ENCODE data around the gene LINGO1. TPM values are rescaled to one million over a fixed set of nuclear protein-coding genes. Genes with fewer than 3 reads are reported as not detected.

Gene LINGO1
- total and polyA plus RNA-seq, 2 donors (not counting 1 experiment from before 2014, with no cell fraction given), result not detected

GRCh38 chr15:77607894-77608261 lies 24.8 kb downstream of the LINGO1 start:
- ChIA-PET POLR2A (no interaction called here), CTCF (no interaction called here)
- Histone ChIP-seq H3K79me2 (ENCODE audit: control insufficient read depth, insufficient read depth, low read length) (no peaks in the 10 kb centered on the region), H3K27me3 (replicated peaks in 1 of 4; ENCODE audit: control extremely low read depth in 1 of 4, control insufficient read depth in 3 of 4, insufficient read depth in 4 of 4, low read length in 3 of 4) (peaks cover 0 to 21% (median 0%) of the 10 kb centered on the region in 4 experiments), H3K4me3 (ENCODE audit: control extremely low read depth in 1 of 5, extremely low read depth in 1 of 5, insufficient read depth in 1 of 5, low read depth in 2 of 5, low read length in 4 of 5) (no peak overlapping the region), H4K20me1 (ENCODE audit: control insufficient read depth, insufficient read depth, low read length, poor library complexity, severe bottlenecking) (no peaks in the 10 kb centered on the region), H3K36me3 (replicated peaks in 1 of 2; ENCODE audit: control extremely low read depth in 1 of 2, control insufficient read depth in 1 of 2, extremely low read depth in 1 of 2, insufficient read depth in 2 of 2, low read length in 1 of 2) (no peaks in the 10 kb centered on the region), H3K4me1 (ENCODE audit: control insufficient read depth in 2 of 2, insufficient read depth in 2 of 2, low read length in 2 of 2) (peaks cover 4 to 7% of the 10 kb centered on the region in 2 donors), H2AFZ (ENCODE audit: insufficient read depth, low read depth, low read length, poor library complexity, severe bottlenecking) (no peak overlapping the region), H3K4me2 (replicated peaks; ENCODE audit: low read depth, low read length, poor library complexity, severe bottlenecking) (no peak overlapping the region), H3K9ac (ENCODE audit: low read length) (no peak overlapping the region), H3K27ac (ENCODE audit: low read length in 2 of 2) (no peak overlapping the region), H3K9me3 (ENCODE audit: control extremely low read depth in 1 of 3, control insufficient read depth in 2 of 3, insufficient read depth in 1 of 3, low read length in 2 of 3) (peaks cover 0 to 5% (median 0%) of the 10 kb centered on the region in 3 donors)
- no peak for TF ChIP-seq CTCF (IDR thresholded peaks at IDR 0.05)
- TF ChIP-seq EZH2 (IDR thresholded peaks at IDR 0.05; ENCODE audit: borderline replicate concordance, insufficient read depth, low read depth, low read length, poor library complexity, severe bottlenecking), result no peak
- intact Hi-C loops (cut with micrococcal nuclease), result no loop called here
- peaks cover 9% of the 10 kb centered on the region for H3K4me1 Mint-ChIP-seq
- H3K27ac Mint-ChIP-seq, result no peak overlapping the region
- 90% methylated on average over 3 of the region's 5 CpGs for WGBS (ENCODE audit: insufficient coverage)
- no peaks in the 10 kb centered on the region for H3K9me3 Mint-ChIP-seq (ENCODE audit: insufficient read depth)
- DNase-seq (no peak), ATAC-seq (ENCODE audit: low read depth) (no peak)
- no peak overlapping the region for H3K4me3 Mint-ChIP-seq
- peaks cover 11% of the 10 kb centered on the region for H3K27me3 Mint-ChIP-seq

- Histone ChIP-seq H3K4me1 (ENCODE audit: control insufficient read depth in 2 of 2, insufficient read depth in 2 of 2, low read length in 2 of 2) (peaks cover 4 to 7% of the 10 kb centered on the region in 2 donors), H2AFZ (ENCODE audit: insufficient read depth, low read depth, low read length, poor library complexity, severe bottlenecking) (no peak overlapping the region), H3K9me3 (ENCODE audit: control extremely low read depth in 1 of 3, control insufficient read depth in 2 of 3, insufficient read depth in 1 of 3, low read length in 2 of 3) (peaks cover 0 to 5% (median 0%) of the 10 kb centered on the region in 3 donors), H3K27ac (ENCODE audit: low read length in 2 of 2) (no peak overlapping the region), H3K27me3 (replicated peaks in 1 of 4; ENCODE audit: control extremely low read depth in 1 of 4, control insufficient read depth in 3 of 4, insufficient read depth in 4 of 4, low read length in 3 of 4) (peaks cover 0 to 21% (median 0%) of the 10 kb centered on the region in 4 experiments), H3K36me3 (replicated peaks in 1 of 2; ENCODE audit: control extremely low read depth in 1 of 2, control insufficient read depth in 1 of 2, extremely low read depth in 1 of 2, insufficient read depth in 2 of 2, low read length in 1 of 2) (no peaks in the 10 kb centered on the region), H3K79me2 (ENCODE audit: control insufficient read depth, insufficient read depth, low read length) (no peaks in the 10 kb centered on the region), H4K20me1 (ENCODE audit: control insufficient read depth, insufficient read depth, low read length, poor library complexity, severe bottlenecking) (no peaks in the 10 kb centered on the region), H3K4me2 (replicated peaks; ENCODE audit: low read depth, low read length, poor library complexity, severe bottlenecking) (no peak overlapping the region), H3K9ac (ENCODE audit: low read length) (no peak overlapping the region), H3K4me3 (ENCODE audit: control extremely low read depth in 1 of 5, extremely low read depth in 1 of 5, insufficient read depth in 1 of 5, low read depth in 2 of 5, low read length in 4 of 5) (no peak overlapping the region)
- WGBS (ENCODE audit: insufficient coverage), result 89% methylated on average over 14 of the region's 17 CpGs
- DNase-seq (no peak), ATAC-seq (ENCODE audit: low read depth) (no peak)
- intact Hi-C loops (cut with micrococcal nuclease), result no loop called here
- Mint-ChIP-seq H3K27me3 (peaks cover 13% of the 10 kb centered on the region), H3K4me1 (peaks cover 9% of the 10 kb centered on the region), H3K4me3 (no peak overlapping the region), H3K27ac (no peak overlapping the region), H3K9me3 (ENCODE audit: insufficient read depth) (no peaks in the 10 kb centered on the region)
- TF ChIP-seq EZH2 (IDR thresholded peaks at IDR 0.05; ENCODE audit: borderline replicate concordance, insufficient read depth, low read depth, low read length, poor library complexity, severe bottlenecking) (no peak), CTCF (IDR thresholded peaks at IDR 0.05) (no peak)
- ChIA-PET POLR2A (no interaction called here), CTCF (no interaction called here)
Measured at GRCh38 chr15:77607111-77607893, 25.4 kb downstream of the LINGO1 start.

Data from B cell (primary cell).